Measurements from ENCODE around the gene TRPM8.

The TRPM8 gene

DNA sequence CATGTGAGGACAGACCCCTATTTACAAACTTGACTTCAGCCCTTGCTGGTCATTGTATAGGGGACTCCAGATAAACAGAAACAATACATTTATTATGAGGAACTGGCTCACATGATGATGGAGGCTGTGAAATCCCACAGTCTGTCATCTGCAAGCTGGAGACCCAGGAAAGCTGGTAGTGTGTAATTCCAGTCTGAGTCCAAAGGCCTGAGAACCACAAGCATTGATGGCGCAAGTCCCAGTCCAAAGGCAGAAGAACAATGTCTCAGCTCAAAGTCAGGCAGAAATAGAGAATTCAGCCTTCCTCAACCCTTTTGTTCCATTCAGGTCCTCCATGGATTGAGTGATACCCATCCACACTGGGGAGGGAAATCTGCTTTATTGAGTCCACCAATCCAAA is 105.3 kb downstream of the TRPM8 start:
- H3K4me3 ChIP-seq (ENCODE audit: low read depth, low read length) = no peak overlapping the region
- no peak for DNase-seq (ENCODE audit: low read depth)
- no peak for TF ChIP-seq CTCF (IDR thresholded peaks at IDR 0.05; ENCODE audit: insufficient read depth, low read depth, low read length, missing control alignments)

GRCh38 chr2:234024304-234024703 is 107.1 kb downstream of the TRPM8 start:
- H3K4me3 ChIP-seq (ENCODE audit: low read depth, low read length) = no peak overlapping the region
- TF ChIP-seq CTCF (IDR thresholded peaks at IDR 0.05; ENCODE audit: insufficient read depth, low read depth, low read length, missing control alignments) = no peak
- DNase-seq (ENCODE audit: low read depth) = no peak

DNA sequence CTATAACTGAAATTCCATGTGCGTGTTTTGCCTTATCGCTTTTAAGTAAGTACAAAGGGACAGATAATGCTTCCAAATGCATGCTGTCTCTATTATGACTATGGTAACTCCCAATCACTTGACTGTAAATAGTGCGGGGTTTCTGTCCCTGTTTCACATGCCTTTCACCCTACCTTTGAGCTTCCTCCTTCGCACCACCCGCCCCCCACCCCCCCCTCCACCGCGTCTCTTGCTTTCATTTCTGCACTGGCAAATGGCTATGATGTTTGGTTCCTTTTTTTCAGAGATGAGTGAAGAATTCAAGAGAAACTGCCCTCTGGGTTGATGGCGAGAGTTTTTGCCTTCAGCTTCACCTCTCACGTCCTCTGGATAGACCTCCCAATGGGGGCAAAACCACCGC is 108.3 kb downstream of the TRPM8 start:
- TF ChIP-seq CTCF (IDR thresholded peaks at IDR 0.05; ENCODE audit: insufficient read depth, low read depth, low read length, missing control alignments) = no peak
- DNase-seq (ENCODE audit: low read depth) = peak; percentile 20
- H3K4me3 ChIP-seq (ENCODE audit: low read depth, low read length) = no peak overlapping the region

- TF ChIP-seq CTCF (IDR thresholded peaks at IDR 0.05; ENCODE audit: insufficient read depth, low read depth, low read length, missing control alignments) = no peak
- no peak for DNase-seq (ENCODE audit: low read depth)
- H3K4me3 ChIP-seq (ENCODE audit: low read depth, low read length) = no peak overlapping the region
These were observed 108.8 kb downstream of the TRPM8 start for GRCh38 chr2:234025891-234026401.

GRCh38 chr2:234026693-234027254 is 109.6 kb downstream of the TRPM8 start:
- TF ChIP-seq CTCF (IDR thresholded peaks at IDR 0.05; ENCODE audit: insufficient read depth, low read depth, low read length, missing control alignments) = no peak
- DNase-seq (ENCODE audit: low read depth) = no peak
- no peak overlapping the region for H3K4me3 ChIP-seq (ENCODE audit: low read depth, low read length)

GRCh38 chr2:234027641-234028040 is 110.5 kb downstream of the TRPM8 start:
- TF ChIP-seq CTCF (IDR thresholded peaks at IDR 0.05; ENCODE audit: insufficient read depth, low read depth, low read length, missing control alignments) = no peak
- H3K4me3 ChIP-seq (ENCODE audit: low read depth, low read length) = no peak overlapping the region
- no peak for DNase-seq (ENCODE audit: low read depth)

DNA sequence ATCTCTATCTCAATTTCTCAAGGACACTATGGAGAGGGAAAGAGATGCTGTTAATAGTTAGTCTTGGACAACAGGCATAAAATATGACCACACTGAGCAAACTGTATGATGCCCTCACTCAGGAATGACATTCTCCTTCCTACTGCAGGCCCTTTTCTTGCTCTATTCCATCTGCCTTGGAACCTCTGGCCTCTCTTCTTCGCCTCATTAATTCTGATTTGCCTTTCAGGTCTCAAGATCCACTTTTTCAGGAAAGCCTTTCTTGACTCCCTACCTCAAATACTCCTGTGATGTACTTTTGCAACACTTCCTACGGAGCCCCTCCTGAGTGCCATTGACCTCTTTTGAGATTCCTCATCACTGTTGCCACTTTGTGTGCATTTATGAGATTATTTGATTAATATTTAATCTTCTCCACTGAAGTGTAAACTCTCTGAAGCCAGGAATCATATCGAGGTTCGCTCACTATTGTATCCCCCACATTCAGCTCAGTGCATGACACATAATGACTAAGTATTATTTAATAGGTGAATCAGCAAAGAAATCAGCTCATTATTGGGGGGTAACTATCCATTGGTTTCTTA is 112.1 kb downstream of the TRPM8 start:
- no peak for DNase-seq (ENCODE audit: low read depth)

More for the DNA sequence above, 112.1 kb downstream of the TRPM8 start:
- H3K4me3 ChIP-seq (ENCODE audit: low read depth, low read length) = no peak overlapping the region
- TF ChIP-seq CTCF (IDR thresholded peaks at IDR 0.05; ENCODE audit: insufficient read depth, low read depth, low read length, missing control alignments) = no peak
